ENCODE measurements around the gene ARPP19.
"Not testable (repeated sequence)": the region's sequence is repeated elsewhere in the genome, so short reads cannot be mapped to it uniquely, and the experiment has no call there.

The ARPP19 gene

DNA sequence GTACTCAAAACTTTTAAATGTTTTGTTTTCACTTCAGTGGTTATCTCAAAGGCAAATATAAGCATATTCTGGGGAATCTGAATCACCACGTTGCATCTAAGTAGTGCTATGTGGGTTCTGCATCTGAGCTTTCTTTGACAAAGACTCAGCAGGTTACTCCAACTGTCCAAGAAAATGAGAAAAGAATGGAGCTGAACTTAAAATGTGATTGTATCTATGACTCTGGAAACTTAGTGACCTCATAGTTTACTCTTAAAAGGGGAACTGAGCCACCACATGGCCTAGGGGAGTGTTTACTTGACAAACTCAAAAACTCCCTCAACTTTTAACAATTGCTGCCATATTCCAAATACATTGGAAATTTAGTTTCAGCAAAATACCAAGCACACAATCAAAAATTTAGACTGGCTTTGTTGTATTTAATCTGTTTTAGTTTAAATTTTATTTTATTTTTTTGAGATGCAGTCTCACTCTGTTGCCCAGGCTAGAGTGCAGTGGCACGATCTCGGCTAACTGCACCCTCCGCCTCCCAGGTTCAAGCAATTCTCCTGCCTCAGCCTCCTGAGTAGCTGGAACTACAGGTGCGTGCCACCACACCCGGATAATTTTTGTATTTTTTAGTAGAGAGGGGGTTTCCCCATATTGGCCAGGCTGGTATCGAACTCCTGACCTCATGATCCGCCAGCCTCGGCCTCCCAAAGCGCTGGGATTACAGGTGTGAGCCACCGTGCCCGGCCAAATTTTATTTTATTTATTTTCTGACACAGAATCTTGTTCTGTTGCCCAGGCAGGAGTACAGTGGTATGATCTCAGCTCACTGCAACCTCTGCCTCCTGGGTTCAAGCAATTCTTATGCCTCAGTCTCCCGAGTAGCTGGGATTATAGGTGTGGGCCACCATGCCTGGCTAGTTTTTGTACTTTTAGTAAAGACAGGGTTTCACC is 3.1 kb downstream of the ARPP19 start:
- Mint-ChIP-seq H3K27ac (peak overlapping the region in 1 of 2 donors; percentile 10), H3K4me1 (ENCODE audit: low read depth in 2 of 2) (peaks cover 19 to 58% of the 10 kb centered on the region in 2 donors), H3K4me3 (peak overlapping the region; percentile 5 to 44), H3K36me3 (ENCODE audit: insufficient read depth) (peaks cover 21% of the 10 kb centered on the region)
- not testable (repeated sequence) for DNase-seq; H3K27me3 Mint-ChIP-seq; H3K9me3 Mint-ChIP-seq; ATAC-seq (replicated peaks)

GRCh38 chr15:52563501-52564060 is 5.2 kb downstream of the ARPP19 start:
- H3K27me3 Mint-ChIP-seq, result no peaks in the 10 kb centered on the region
- ATAC-seq (replicated peaks) (no peak), DNase-seq (no peak)
- peaks cover 22% of the 10 kb centered on the region for H3K36me3 Mint-ChIP-seq (ENCODE audit: insufficient read depth)
- H3K4me3 Mint-ChIP-seq, result no peak overlapping the region
- H3K4me1 Mint-ChIP-seq (ENCODE audit: low read depth in 2 of 2), result peaks cover 30 to 69% of the 10 kb centered on the region in 2 donors
- H3K27ac Mint-ChIP-seq, result peak overlapping the region in 1 of 2 donors; percentile 16
- no peaks in the 10 kb centered on the region for H3K9me3 Mint-ChIP-seq

GRCh38 chr15:52559575-52559974 is 9.3 kb downstream of the ARPP19 start:
- ATAC-seq (replicated peaks), result peak; percentile 38
- Mint-ChIP-seq H3K27me3 (no peaks in the 10 kb centered on the region), H3K27ac (peak overlapping the region; percentile 50 to 70), H3K36me3 (ENCODE audit: insufficient read depth) (peaks cover 33% of the 10 kb centered on the region), H3K9me3 (no peaks in the 10 kb centered on the region), H3K4me1 (ENCODE audit: low read depth in 2 of 2) (peaks cover 33 to 69% of the 10 kb centered on the region in 2 donors), H3K4me3 (peak overlapping the region; percentile 31 to 71)
- DNase-seq, result no peak

DNA sequence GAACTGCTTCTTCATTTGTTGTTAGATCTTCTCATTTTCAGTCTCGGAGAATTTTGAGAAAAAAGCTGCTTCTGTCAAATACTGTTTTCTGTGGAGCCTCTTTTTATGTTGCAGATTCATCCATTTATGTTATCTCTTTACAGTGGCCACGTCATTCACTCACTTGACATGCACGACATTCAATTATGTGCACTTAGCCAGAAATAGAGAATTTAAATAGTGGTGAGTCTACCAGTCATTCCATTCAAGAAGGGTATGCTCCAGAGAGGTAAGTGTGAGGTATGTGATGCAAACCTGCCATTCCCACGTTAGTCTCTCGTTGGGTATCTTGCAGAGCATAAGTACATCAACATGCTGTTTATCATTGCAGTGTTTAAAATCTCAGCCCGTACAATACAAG is 9.8 kb downstream of the ARPP19 start:
- Mint-ChIP-seq H3K9me3 (no peaks in the 10 kb centered on the region), H3K4me3 (peak overlapping the region; percentile 31 to 71), H3K27ac (peak overlapping the region; percentile 50 to 70), H3K27me3 (no peaks in the 10 kb centered on the region), H3K4me1 (ENCODE audit: low read depth in 2 of 2) (peaks cover 31 to 66% of the 10 kb centered on the region in 2 donors), H3K36me3 (ENCODE audit: insufficient read depth) (peaks cover 39% of the 10 kb centered on the region)
- ATAC-seq (replicated peaks) (no peak), DNase-seq (no peak)

DNA sequence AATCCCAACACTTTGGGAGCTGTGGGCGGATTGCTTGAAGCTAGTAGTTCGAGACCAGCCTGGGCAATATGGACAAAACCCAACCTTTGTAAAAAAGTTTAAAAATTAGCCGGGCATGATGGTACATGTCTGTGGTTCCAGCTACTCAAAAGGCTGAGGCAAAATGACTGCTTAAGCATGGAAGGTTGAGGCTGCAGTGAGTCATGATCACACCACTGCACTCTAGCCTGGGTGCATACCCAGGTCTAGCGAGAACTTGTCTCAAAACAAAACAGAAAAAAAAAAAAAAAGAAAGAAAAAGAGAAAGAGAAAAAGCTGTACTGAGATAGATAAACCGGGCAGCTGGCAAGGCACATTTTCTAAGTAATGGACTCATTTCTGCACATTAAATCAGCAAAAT is 10.6 kb downstream of the ARPP19 start:
- peaks cover 39% of the 10 kb centered on the region for H3K36me3 Mint-ChIP-seq (ENCODE audit: insufficient read depth)
- H3K27ac Mint-ChIP-seq, result peak overlapping the region; percentile 50 to 66
- peak; percentile 94 for ATAC-seq (replicated peaks)
- H3K4me3 Mint-ChIP-seq, result peak overlapping the region; percentile 24 to 71
- H3K9me3 Mint-ChIP-seq, result no peaks in the 10 kb centered on the region
- peaks cover 31 to 64% of the 10 kb centered on the region in 2 donors for H3K4me1 Mint-ChIP-seq (ENCODE audit: low read depth in 2 of 2)
- no peaks in the 10 kb centered on the region for H3K27me3 Mint-ChIP-seq
- peak; percentile 11 to 33 (median 20) for DNase-seq

DNA sequence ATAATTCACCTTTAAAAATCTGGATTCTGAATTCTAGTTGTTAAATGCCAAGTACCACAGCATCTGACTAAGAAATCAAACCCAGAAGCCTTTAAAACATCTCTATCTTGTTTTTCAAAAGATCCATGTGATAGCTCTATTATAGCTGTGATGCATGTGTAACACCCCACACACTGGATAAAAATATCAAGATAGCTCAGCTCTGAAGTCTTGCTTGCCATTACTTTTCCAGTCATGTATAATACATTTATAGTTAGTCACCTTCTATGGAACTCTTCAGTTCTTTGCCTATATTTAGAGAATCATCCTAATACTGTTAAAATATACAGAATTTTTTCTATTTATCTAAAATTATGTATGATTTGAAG is 11.6 kb downstream of the ARPP19 start:
- Mint-ChIP-seq H3K27me3 (no peaks in the 10 kb centered on the region), H3K27ac (peak overlapping the region in 1 of 2 donors; percentile 50), H3K4me1 (ENCODE audit: low read depth in 2 of 2) (peaks cover 28 to 59% of the 10 kb centered on the region in 2 donors), H3K36me3 (ENCODE audit: insufficient read depth) (peaks cover 47% of the 10 kb centered on the region), H3K9me3 (no peaks in the 10 kb centered on the region), H3K4me3 (no peak overlapping the region)
- DNase-seq (no peak), ATAC-seq (replicated peaks) (no peak)

DNA sequence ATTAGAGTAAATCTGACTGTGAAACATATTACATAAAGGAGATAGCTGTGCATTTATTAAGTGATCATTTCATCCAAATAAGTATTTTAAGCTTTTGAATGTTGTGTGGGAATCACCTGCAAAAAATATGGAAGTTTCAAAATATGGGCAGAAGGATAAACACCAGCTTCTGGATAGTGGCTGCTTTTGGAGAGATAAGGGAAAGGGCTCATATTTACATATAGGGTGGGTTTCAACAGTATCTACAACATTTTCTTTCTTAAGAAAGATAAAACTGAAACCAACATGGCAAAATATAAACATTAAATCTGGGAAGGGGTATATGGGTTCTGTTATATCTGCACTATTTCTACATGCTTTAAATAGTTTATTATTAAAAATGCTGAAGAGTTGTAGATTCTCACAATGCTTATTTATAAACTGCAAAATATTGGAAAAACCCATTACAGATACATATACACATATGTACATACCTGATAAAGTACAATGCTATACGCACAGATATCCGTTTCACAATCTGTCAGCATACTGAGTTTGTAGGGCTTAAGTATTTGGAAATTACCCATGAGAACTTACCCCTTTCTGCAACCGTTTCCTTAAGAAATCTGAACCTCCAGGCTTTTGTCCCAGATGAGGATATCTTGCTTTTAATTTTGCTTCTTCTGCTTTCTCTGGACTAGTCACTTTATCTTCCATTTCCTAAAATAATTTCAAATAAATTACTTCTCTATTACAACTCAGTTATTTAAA is 12.1 kb downstream of the ARPP19 start:
- Mint-ChIP-seq H3K9me3 (no peaks in the 10 kb centered on the region), H3K36me3 (ENCODE audit: insufficient read depth) (peaks cover 52% of the 10 kb centered on the region), H3K27me3 (no peaks in the 10 kb centered on the region), H3K4me1 (ENCODE audit: low read depth in 2 of 2) (peaks cover 28 to 55% of the 10 kb centered on the region in 2 donors), H3K27ac (peak overlapping the region; percentile 2 to 78), H3K4me3 (no peak overlapping the region)
- ATAC-seq (replicated peaks) (no peak), DNase-seq (no peak)

DNA sequence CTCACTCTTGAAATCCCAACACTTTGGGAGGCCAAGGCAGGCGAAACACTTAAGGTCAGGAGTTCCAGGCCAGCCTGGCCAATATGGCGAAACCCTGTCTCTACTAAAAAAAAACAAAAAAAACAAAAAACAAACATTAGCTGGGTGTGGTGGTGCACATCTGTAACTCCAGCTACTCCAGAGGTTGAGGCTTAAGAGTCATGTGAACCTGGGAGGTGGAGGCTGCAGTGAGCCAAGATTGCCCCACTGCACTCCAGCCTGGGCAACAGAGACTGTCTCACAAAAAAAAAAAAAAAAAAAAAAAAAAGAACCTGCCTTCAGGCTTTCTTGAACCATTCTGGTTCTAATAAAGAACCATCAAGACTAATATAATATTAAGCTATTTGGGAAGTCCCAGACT is 16.5 kb downstream of the ARPP19 start:
- no peak overlapping the region for H3K4me3 Mint-ChIP-seq
- peaks cover 6 to 25% of the 10 kb centered on the region in 2 donors for H3K4me1 Mint-ChIP-seq (ENCODE audit: low read depth in 2 of 2)
- H3K27me3 Mint-ChIP-seq, result no peaks in the 10 kb centered on the region
- H3K36me3 Mint-ChIP-seq (ENCODE audit: insufficient read depth), result peaks cover 78% of the 10 kb centered on the region
- no peak for ATAC-seq (replicated peaks)
- H3K9me3 Mint-ChIP-seq, result no peaks in the 10 kb centered on the region
- H3K27ac Mint-ChIP-seq, result no peak overlapping the region
- no peak for DNase-seq

DNA sequence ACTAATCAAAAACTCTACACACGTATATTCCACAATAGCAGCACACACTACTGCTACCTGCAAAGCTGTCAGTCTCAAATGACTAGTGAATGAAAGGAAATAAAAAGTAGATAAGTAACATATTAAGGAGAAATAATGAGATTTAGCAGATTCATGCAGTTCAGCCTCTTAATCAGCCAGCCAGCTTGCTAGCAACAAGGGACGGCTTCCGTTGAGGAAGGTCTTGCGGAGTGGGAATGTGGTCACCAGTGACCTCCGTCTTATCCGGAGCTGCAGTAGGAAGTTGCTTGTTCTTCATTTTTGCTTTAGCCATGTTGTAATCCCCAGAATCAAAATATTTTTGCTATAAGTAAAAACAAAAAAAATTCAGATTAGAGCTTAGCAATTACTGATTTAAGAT is 17.1 kb downstream of the ARPP19 start:
- no peak for DNase-seq
- no peak for ATAC-seq (replicated peaks)
- Mint-ChIP-seq H3K4me1 (ENCODE audit: low read depth in 2 of 2) (peaks cover 7 to 30% of the 10 kb centered on the region in 2 donors), H3K36me3 (ENCODE audit: insufficient read depth) (peaks cover 73% of the 10 kb centered on the region), H3K27ac (no peak overlapping the region), H3K9me3 (no peaks in the 10 kb centered on the region), H3K4me3 (no peak overlapping the region), H3K27me3 (no peaks in the 10 kb centered on the region)

DNA sequence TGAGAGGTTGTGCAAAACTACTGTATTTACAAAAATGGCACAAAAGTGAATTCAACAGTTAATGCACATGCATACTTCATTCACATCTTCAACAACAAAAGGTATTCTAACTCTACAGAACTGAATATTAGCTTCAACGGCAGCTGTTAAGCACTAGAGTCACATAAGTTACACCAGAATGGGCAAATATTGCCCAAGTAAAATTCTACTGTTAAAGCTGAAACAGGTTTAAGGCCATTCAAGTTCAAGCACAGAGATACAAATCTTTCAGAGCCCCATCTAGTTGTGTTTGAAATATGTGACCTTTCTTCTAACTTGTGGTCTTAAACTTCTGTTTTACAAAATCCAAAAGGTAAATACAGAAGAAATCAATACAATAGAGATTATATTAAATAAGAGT is 17.6 kb downstream of the ARPP19 start:
- H3K4me3 Mint-ChIP-seq, result not testable (repeated sequence)

GRCh38 chr15:52546031-52546751 is 22.6 kb downstream of the ARPP19 start:
- Mint-ChIP-seq H3K4me3 (peak overlapping the region; percentile 10 to 44), H3K27ac (peak overlapping the region; percentile 69 to 89), H3K4me1 (ENCODE audit: low read depth in 2 of 2) (peaks cover 14 to 23% of the 10 kb centered on the region in 2 donors), H3K27me3 (no peaks in the 10 kb centered on the region), H3K36me3 (ENCODE audit: insufficient read depth) (peaks cover 39% of the 10 kb centered on the region), H3K9me3 (peaks cover 0 to 11% of the 10 kb centered on the region in 2 donors)
- DNase-seq, result peak in 1 of 3 experiments; percentile 11
- peak; percentile 86 for ATAC-seq (replicated peaks)

More for the DNA sequence above, 17.6 kb downstream of the ARPP19 start:
- ATAC-seq (replicated peaks); H3K27me3 Mint-ChIP-seq; H3K9me3 Mint-ChIP-seq; H3K27ac Mint-ChIP-seq; DNase-seq: not testable (repeated sequence)
- Mint-ChIP-seq H3K36me3 (ENCODE audit: insufficient read depth) (peaks cover 71% of the 10 kb centered on the region), H3K4me1 (ENCODE audit: low read depth in 2 of 2) (peaks cover 8 to 31% of the 10 kb centered on the region in 2 donors)

GRCh38 chr15:52540374-52541012 is 28.3 kb downstream of the ARPP19 start:
- H3K27me3 Mint-ChIP-seq, result no peaks in the 10 kb centered on the region
- H3K4me3 Mint-ChIP-seq, result no peak overlapping the region
- DNase-seq, result no peak
- H3K36me3 Mint-ChIP-seq (ENCODE audit: insufficient read depth), result no peaks in the 10 kb centered on the region
- H3K27ac Mint-ChIP-seq, result no peak overlapping the region
- H3K4me1 Mint-ChIP-seq (ENCODE audit: low read depth in 2 of 2), result peaks cover under 1 to 7% of the 10 kb centered on the region in 2 donors
- peaks cover 0 to 3% of the 10 kb centered on the region in 2 donors for H3K9me3 Mint-ChIP-seq
- no peak for ATAC-seq (replicated peaks)

All from effector memory CD8-positive, alpha-beta T cell (primary cell).